Measurements from ENCODE around the gene ADARB1.

The ADARB1 gene

DNA sequence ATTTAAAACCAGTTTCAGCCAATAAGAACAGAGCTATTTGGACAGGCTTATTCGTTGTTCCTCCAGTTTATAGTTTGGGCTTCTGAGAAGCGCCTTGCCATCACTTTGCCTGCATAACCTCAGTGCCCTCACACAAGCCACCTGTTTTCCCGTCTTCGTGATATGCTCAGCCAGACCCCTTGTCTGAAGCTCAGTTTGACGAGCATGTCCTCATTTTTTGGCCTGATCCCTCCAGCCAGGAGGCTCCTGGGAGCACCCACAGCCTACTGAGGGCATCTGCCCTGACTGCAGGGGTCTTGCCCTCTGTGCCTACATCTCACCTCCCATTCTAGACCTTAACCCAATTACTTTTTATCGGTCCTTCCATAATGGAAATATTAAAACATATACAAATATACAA, 95.3 kb downstream of the ADARB1 start:
- H3K4me3 ChIP-seq (ENCODE audit: low read length): no peak overlapping the region
- no peak for DNase-seq (ENCODE audit: low read depth, low spot score)

DNA sequence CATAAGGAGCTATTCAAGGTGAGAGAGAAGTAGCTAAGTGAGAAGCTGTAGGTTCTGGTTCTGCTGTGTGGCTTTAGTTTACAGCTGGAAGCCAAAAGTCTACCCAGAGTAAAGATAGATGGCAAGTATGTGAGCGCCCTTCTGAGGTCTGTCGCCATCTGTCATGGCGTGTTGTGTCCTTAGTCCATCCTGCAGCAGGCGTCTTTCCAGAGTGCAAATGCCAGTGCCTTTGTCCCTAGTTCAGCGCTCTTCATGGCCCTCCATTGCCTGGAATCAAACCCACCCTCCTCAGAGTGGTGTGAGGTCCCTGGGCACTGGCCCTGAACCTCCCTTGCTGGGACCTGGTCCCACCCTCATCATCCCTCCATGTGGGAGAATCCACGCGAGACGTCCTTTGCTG, 96.6 kb downstream of the ADARB1 start:
- H3K4me3 ChIP-seq (ENCODE audit: low read length): no peak overlapping the region
- no peak for DNase-seq (ENCODE audit: low read depth, low spot score)

DNA sequence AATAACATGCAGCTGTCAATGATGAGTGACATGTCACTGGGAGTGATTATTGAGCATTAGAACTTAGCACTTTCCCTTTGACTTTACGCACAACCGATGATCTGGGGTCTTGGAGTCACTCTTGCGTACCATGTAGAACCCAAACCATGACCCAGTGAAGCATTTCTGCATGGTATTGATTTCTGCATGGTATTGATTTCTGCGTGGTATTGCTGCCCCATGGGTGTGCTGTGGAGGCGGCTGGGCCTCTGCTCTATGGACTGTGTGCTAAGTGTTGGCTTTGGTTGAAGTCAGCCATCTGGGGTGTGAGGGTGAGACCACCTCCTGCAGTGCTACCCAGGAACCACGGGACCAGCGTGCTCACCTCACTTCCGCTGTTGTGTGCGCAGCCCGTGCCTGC, 98.0 kb downstream of the ADARB1 start:
- H3K4me3 ChIP-seq (ENCODE audit: low read length): no peak overlapping the region
- DNase-seq (ENCODE audit: low read depth, low spot score): no peak

DNA sequence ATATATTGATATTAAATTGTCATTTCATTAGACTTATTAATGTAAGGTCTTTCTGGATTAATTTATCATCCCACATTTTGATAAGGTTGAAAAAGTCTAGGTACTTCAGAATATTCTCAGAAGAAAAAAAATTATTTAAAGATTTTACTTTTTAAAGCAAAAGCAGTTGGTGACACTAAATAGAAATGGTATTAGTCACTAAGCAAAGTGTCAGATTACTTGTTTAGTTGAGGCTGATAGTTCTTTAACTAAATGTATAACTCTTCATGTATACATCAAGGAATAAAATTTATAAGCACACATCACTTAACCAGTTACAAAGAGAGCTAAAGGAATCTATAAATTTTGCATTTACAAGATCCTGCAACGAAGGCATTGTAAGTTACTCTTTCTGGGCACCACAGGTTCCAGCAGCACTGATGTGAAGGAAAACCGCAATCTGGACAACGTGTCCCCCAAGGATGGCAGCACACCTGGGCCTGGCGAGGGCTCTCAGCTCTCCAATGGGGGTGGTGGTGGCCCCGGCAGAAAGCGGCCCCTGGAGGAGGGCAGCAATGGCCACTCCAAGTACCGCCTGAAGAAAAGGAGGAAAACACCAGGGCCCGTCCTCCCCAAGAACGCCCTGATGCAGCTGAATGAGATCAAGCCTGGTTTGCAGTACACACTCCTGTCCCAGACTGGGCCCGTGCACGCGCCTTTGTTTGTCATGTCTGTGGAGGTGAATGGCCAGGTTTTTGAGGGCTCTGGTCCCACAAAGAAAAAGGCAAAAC, 101.1 kb downstream of the ADARB1 start:
- H3K4me3 ChIP-seq (ENCODE audit: low read length): no peak overlapping the region
- no peak for DNase-seq (ENCODE audit: low read depth, low spot score)

DNA sequence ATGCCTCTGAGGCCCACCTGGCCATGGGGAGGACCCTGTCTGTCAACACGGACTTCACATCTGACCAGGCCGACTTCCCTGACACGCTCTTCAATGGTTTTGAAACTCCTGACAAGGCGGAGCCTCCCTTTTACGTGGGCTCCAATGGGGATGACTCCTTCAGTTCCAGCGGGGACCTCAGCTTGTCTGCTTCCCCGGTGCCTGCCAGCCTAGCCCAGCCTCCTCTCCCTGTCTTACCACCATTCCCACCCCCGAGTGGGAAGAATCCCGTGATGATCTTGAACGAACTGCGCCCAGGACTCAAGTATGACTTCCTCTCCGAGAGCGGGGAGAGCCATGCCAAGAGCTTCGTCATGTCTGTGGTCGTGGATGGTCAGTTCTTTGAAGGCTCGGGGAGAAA, 101.8 kb downstream of the ADARB1 start:
- DNase-seq (ENCODE audit: low read depth, low spot score): no peak
- no peak overlapping the region for H3K4me3 ChIP-seq (ENCODE audit: low read length)

DNA sequence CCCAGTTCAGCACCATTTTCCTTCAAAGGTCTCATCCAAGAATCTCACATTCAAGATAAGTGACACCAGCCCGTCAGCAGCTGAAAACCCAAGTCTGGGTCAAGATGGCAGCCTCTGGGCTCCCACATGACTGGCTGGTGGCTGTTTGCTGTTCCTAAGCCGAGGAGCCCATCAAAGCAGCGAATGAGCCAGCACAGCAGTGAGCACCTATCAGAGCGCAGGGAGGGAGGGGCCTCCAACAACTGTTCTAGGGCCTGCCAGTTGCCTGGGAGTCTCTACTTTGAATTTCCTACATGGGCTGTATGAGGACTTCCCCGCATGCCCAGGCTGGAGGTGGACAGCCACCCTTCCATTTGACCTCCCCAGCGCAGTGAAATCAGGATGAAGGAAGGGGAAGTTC, 102.7 kb downstream of the ADARB1 start:
- no peak overlapping the region for H3K4me3 ChIP-seq (ENCODE audit: low read length)
- no peak for DNase-seq (ENCODE audit: low read depth, low spot score)

DNA sequence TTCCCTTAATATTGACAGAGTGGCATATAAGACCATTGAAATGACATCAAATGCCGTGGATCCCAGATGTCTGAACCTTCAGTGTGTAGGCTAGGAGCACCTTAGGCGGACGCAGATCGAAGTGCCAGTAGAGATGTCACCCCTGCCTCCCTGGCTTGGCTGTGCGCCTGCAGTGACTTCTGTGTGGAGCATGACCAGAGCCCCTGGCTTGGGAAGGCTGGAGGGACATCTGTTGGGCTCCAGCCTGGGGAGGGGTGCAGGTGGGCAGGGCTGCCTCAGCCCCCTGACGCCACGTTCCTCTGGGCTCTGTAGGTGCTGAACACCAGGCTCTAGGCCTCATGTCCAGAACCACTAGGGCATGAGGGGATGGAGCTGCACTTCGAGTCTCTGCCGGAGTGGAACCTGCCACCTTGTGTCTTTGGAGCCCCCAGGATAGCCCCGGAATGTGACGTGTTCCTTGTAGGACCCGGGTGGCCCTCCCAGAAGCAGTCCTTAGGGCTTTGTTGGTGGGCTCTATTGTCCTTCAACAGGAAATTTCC, 103.8 kb downstream of the ADARB1 start:
- no peak for DNase-seq (ENCODE audit: low read depth, low spot score)

DNA sequence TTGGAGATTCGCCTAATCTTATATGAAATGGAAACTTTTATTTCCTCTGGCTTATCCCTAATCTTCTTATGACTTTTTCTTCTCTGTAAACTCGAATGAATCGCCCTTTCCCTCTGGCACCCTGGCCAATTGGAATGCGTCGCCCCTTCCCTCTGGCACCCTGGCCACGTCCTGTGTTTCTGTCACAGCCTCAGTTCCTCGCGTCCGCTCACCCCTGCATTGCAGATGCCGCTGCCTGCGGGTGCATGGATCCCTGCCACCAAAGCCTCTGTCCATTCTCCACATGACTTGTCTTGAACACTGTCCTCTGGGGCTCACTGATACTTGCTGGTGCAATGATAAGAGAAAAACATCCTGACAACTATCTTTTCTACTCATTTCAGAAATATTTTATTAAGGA, 104.6 kb downstream of the ADARB1 start:
- no peak overlapping the region for H3K4me3 ChIP-seq (ENCODE audit: low read length)
- no peak for DNase-seq (ENCODE audit: low read depth, low spot score)

More for the DNA sequence above, 103.8 kb downstream of the ADARB1 start:
- H3K4me3 ChIP-seq (ENCODE audit: low read length): no peak overlapping the region

DNA sequence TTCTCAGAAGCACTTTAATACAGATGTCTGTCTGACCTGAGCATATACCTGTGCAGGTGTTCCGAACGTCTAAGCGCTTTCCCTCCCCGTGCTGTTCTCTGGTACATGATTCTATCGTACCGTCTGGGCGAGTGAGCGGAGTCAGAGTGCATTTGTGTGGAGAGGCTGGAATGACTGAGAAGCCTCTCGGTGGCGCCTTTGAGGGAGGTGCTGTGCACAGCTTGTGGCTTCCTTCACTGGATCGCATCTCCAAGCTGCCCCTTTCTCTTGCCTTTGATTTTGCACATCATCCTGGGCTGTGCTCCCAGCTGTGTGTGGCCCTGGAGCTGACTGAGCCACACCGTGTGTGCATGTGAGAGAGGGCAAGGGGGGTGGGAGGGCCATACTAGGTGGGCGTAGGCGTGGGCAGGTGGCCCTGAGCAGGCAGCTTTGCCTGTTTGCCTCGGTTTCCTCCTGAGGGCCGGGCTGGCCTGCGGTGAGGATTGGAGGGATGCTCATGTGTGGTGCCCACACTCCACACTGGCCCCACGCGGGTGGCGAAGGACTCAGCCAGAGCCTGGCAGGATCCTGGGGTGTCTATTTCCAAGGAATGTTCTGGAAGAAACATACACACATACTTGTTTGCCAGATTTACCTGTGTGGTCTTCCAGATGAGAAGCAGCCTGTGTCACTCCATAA, 105.3 kb downstream of the ADARB1 start:
- DNase-seq (ENCODE audit: low read depth, low spot score): no peak
- no peak overlapping the region for H3K4me3 ChIP-seq (ENCODE audit: low read length)

DNA sequence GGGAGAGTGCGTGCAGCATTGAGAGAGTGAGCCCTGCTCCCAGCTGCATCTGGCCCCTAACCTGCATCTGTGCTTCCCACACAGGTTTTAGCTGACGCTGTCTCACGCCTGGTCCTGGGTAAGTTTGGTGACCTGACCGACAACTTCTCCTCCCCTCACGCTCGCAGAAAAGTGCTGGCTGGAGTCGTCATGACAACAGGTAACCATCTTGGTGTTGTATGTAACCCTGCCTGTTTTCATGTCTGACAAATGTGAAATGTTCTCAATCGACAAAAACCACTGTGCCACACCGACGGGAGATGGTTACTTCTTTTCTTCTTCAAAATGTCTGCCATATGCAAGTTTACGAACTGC, 105.8 kb downstream of the ADARB1 start:
- DNase-seq (ENCODE audit: low read depth, low spot score): no peak
- H3K4me3 ChIP-seq (ENCODE audit: low read length): no peak overlapping the region

DNA sequence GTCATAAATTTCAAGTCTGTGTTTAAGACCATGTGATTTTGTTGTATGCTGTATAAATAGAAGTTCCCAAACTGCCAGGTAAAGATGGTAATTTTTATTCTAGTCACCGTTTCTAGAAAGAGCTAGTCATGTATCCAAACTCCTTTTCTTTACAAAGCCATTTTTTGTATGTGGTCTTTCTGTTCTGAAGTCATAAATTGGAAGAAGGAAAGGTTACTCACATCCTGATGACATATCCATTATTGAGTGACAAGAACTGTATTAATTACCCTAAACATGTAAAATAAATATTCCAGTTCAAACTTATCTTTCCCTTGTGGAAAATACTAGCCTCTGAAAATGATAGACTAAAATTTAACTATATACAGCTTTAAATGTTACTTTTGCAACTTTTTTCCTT, 108.6 kb downstream of the ADARB1 start:
- H3K4me3 ChIP-seq (ENCODE audit: low read length): no peak overlapping the region
- no peak for DNase-seq (ENCODE audit: low read depth, low spot score)

DNA sequence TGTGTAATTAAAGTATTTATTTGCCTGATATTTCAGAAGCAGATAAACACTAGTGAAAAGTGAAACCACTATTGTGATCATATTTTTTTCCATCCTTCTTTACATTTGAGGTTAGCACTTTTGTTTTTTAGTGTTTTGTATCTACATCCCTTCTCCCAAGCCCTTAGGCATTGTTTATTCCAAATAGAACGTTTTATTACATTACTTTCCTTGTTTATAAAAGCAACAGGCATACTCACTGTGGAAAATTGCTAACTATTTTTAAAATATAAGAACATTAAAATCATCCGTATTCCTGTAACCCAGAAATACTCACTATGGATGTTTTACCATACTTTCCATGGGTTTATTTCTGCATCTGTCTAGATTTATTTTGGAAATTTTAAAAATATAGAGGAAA, 109.5 kb downstream of the ADARB1 start:
- DNase-seq (ENCODE audit: low read depth, low spot score): no peak
- H3K4me3 ChIP-seq (ENCODE audit: low read length): no peak overlapping the region

DNA sequence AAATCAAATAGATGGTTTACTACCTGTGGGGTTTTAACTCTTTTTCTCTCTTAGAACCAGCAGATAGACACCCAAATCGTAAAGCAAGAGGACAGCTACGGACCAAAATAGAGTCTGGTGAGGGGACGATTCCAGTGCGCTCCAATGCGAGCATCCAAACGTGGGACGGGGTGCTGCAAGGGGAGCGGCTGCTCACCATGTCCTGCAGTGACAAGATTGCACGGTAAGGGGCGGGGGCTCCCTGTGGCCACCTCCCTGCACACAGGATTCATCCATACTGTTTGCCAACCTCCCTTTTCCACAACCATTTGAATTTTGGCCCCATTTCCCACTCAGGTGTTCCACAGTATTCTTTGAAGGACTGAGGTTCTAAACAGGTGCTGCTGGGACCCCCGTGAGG, 110.5 kb downstream of the ADARB1 start:
- no peak for DNase-seq (ENCODE audit: low read depth, low spot score)

DNA sequence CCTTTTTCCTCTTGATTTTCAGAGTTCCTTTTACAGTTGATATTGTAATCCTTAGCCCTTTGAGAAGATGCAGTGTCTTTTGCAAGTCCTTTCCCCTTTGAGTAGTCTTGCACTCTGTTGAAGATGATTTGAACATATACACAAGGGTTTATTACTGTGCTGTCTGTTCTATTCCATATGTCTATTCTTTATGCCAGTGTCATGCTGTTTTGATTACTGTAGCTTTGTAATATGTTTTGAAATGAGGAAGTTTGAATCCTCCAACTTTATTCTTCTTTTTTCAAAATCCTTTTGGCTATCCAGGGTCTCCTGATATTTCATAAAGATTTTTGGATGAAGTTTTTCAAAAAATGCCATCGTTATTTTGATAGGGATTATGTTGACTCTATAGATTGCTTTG, 112.3 kb downstream of the ADARB1 start:
- DNase-seq (ENCODE audit: low read depth, low spot score): no peak
- no peak overlapping the region for H3K4me3 ChIP-seq (ENCODE audit: low read length)

More for the DNA sequence above, 110.5 kb downstream of the ADARB1 start:
- H3K4me3 ChIP-seq (ENCODE audit: low read length): no peak overlapping the region

DNA sequence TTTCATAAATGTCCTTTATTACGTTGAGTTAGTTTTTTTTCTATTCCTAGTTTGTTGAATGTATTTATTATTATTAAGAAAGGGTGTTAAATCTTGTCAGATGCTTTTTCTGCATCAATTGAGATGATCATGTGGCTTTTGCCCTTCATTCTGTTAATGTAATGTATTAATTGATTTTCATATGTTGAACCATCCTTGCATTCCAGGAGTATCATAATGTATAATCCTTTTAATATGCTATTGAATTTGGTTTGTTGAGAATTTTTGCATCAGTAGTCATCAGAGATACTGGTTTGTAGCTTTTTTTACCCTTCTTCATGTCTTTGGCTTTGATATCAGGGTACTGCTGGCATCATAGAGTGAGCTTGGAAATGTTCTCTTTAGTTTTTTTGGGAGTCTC, 113.3 kb downstream of the ADARB1 start:
- no peak overlapping the region for H3K4me3 ChIP-seq (ENCODE audit: low read length)

DNA sequence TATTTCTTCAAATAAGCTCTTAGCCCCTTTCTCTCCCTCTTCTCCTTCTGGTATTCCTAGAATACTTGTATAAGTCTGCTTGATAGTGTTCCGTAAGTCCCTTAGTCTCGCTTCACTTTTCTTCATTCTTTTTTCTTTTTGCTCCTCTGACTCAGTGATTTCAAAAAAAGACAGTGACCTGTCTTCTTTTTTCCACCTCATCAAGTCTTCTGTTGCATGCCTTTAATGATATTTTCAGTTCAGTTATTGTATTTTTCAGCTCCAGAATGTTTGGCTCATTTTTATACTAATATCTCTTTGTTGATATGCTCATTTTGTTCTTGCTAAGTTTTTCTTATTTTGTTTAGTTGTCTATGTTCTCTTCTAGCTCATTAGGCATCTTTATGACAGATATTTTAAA, 115.6 kb downstream of the ADARB1 start:
- H3K4me3 ChIP-seq (ENCODE audit: low read length): no peak overlapping the region
- no peak for DNase-seq (ENCODE audit: low read depth, low spot score)

More for the DNA sequence above, 113.3 kb downstream of the ADARB1 start:
- DNase-seq (ENCODE audit: low read depth, low spot score): no peak

DNA sequence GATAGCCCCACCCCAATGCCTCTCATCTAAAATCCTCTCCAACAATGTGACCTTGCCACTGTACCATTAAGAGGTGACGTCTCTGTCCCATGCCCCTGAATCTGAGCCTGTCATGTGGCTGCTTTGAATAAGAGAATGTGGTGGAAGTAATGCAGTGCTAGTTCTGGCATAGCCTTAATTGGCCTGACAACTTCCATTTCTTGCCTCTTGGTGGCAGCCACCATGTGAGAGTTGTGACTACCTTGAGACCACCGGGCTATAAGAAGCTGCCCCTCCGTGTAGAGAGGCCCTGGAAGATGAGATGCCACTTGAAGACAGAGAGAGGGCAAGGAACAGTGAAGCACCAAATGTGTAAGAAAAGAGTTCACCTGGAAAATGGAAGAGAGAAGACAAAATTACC, 118.0 kb downstream of the ADARB1 start:
- no peak for DNase-seq (ENCODE audit: low read depth, low spot score)
- H3K4me3 ChIP-seq (ENCODE audit: low read length): no peak overlapping the region

DNA sequence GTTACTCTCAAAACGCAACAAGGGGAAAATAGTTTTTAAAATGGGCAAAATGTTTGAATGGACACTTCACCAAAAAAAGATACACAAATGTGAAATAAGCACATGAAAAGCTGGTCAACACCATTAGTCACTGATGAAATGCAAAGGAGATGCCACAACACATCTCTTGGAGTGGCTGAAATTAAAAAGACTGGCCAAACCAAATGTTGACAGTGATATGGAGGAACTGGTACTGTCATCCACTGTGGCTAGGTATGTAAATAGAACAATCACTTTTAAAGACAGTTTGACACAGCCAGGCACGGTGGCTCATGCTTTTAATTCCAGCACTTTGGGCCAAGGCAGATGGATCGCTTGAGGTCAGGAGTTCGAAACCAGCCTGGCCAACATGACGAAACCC, 122.2 kb downstream of the ADARB1 start:
- DNase-seq (ENCODE audit: low read depth, low spot score): no peak
- H3K4me3 ChIP-seq (ENCODE audit: low read length): no peak overlapping the region

DNA sequence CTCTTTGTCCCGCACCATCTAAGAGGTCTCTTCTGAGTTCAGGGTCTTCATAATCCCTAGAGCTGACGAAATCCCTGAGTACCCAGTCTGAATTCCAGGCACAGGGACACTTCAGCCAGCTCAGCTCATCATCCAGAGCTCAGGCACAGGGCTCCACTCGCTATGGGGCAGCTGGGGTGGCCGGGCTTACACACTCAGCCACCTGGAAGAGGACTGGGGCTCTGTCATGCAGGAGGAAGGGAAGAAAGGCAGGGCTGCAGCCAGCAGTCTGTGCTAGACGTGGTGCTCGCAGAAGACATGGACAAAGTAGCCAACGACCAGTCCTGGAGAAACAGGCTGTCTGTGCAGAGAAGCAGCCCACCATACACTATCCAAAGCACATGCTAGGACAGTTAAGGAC, 124.8 kb downstream of the ADARB1 start:
- DNase-seq (ENCODE audit: low read depth, low spot score): no peak
- H3K4me3 ChIP-seq (ENCODE audit: low read length): no peak overlapping the region

DNA sequence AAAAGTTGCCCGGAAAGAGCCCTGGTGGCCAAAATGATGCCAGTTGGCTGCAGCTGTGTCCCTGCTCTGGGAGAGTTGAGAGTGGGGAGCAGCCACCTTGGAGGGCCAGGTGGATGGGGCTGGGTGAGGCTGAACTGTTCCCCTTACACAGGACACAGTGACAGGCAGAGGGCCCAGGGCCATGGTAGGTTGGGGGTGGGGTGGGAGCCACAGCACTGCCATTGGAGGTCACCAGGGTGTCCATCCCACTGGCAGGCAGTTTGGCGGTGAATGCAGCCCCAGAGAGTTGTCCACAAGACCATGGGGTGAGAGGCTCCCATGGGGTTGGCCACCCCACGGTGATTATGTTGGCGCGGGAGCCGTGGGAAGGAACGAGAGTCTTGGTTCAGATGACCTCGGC, 125.7 kb downstream of the ADARB1 start:
- H3K4me3 ChIP-seq (ENCODE audit: low read length): no peak overlapping the region
- DNase-seq (ENCODE audit: low read depth, low spot score): no peak
